HK-2 (cell line): Measurements from ENCODE around the gene ANAPC13.

Experiments
- DNase-seq: peaks from one replicate; pipeline ENCODE4 v3.0.0-alpha.2; 2018; ENCODE audit not compliant: unreplicated experiment

The ANAPC13 gene

GRCh38 chr3:134449951-134450350 lies 35.8 kb downstream of the ANAPC13 start:
- no peak for DNase-seq

- peak; percentile 28 for DNase-seq
Measured at GRCh38 chr3:134449277-134449676, 36.5 kb downstream of the ANAPC13 start.

GRCh38 chr3:134448664-134449063 lies 37.1 kb downstream of the ANAPC13 start:
- no peak for DNase-seq

- DNase-seq = no peak
Measured at GRCh38 chr3:134447351-134447750, 38.4 kb downstream of the ANAPC13 start.

- no peak for DNase-seq
Measured at GRCh38 chr3:134446800-134447199, 39.0 kb downstream of the ANAPC13 start.

DNA sequence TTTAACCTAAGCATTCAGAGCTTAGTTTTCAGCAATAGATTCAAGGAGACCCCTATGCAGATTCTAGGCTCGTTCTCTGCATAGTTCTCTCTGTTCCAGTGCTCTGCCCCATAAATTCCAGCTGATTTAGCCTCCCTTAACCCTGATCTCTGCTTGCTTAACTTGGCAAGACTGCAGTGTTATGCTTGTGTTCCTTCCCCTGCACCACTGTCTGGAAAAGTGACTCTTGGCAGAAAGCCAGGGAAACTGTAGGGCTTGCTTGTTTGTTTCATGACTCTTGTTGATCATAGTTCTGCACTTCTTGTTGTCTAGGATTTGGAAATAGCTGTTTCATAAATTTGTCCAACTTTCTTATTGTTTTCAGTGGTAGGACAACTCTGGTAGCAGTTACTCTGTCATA lies 40.1 kb downstream of the ANAPC13 start:
- DNase-seq = no peak

DNA sequence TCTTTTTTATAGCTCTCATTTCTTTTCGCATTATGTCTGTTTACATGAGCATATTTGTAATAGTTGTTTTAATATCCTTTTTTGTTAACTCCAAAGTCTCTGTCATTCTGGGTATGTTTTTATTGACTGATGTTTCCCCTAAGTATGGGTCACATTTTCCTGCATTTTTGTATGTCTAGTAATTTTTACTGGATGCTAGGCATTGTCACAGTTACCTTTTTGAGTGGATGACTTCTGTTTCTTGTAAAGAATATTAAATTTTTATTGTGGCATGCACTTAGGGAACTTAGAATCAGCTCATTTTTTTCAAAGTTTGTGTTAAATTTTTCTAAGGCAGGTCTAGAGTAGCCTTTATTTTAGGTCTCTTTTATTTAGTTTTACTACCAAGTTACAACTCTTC lies 40.7 kb downstream of the ANAPC13 start:
- no peak for DNase-seq

- DNase-seq = no peak
Measured at GRCh38 chr3:134441821-134442220, 44.0 kb downstream of the ANAPC13 start.

DNA sequence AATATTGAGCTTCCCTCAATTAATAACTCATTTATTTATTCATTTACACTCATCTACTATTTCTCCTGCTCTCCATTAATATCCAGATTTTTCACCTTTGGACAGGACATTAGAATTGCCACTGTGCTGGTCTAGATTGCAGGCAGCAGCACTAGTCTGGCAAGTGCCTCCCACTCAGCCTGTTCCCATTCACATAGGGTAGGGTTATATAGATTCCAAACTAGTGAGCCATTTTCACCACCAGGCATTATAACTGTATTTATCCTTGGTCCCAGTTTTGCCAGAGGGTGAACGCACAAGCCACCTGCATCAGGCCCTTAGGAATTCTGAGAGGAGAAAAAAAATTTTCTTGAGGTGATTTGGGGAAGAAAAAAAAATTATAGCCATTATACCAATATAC lies 44.5 kb downstream of the ANAPC13 start:
- DNase-seq = no peak

DNA sequence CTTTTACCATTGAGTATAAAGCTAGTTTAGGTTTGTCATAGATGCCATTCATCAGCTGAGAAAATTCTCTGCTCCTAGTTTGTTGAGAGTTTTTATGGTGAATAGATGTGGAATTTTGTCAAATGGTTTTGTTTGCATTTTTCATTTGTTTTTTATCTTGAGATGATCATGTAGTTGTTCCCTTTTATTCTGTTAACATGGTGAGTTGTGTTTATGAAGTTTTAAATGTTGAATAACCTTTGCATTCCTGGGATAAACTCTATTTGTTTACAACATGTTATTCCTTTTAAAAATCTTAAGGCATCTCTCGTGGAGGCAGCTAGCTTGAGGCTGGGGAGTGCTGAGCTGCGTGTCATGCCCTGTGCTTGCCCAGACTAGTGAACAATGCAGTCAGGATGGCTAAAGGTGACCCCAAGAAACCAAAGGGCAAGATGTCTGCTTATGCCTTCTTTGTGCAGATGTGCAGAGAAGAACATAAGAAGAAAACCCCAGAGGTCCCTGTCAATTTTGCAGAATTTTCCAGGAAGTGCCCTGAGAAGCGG lies 48.5 kb downstream of the ANAPC13 start:
- no peak for DNase-seq

GRCh38 chr3:134432236-134432635 lies 53.5 kb downstream of the ANAPC13 start:
- DNase-seq = no peak

DNA sequence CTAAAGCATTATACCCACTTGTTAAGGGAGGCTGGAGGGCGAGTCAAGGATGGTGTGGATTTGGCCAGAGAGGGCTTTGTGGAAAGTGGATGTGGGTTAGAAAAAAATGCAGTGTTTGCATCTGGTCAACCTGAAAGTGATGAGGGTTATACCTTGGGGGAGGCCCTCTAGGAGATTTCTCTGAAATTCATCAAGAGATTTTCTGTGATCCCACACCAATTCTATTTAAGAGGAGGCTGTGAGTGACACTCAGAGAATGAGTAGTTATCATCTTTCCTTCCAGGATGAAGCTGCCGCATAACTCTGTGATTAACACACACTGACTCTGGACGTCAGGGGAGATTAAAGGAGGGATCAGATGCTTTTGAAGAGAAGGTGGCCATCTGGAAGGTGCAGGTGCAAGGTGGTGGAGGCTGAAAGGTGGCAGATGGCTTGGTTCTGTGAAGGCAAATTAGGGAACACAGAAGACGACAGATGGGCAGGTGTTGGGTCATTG lies 54.8 kb downstream of the ANAPC13 start:
- no peak for DNase-seq

- DNase-seq = no peak
Measured at GRCh38 chr3:134430174-134430573, 55.6 kb downstream of the ANAPC13 start.

GRCh38 chr3:134428401-134428800 lies 57.4 kb downstream of the ANAPC13 start:
- DNase-seq = no peak
